Measurements from ENCODE around the gene HCRTR1.

HCRTR1 gene

GRCh38 chr1:31668303-31668883 lies 50.9 kb downstream of the HCRTR1 start:
- DNase-seq: no peak

DNA sequence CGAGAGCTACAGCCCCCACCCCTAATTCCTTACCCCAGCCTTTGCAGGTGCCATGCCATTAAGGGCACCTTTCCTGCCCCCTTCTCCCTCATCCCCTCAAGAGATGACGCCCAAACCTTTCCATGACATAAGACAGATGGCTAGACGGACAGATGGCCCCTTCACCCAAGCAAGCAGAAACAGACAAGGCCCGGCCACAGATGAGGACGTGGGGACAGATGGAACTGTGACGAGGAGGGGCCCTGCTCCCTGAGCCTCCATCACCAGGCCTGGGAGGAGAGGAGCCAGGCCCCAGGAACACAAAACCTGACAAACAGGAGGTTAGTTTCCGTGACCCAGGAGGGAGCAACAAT lies 51.9 kb downstream of the HCRTR1 start:
- no peak for DNase-seq

DNA sequence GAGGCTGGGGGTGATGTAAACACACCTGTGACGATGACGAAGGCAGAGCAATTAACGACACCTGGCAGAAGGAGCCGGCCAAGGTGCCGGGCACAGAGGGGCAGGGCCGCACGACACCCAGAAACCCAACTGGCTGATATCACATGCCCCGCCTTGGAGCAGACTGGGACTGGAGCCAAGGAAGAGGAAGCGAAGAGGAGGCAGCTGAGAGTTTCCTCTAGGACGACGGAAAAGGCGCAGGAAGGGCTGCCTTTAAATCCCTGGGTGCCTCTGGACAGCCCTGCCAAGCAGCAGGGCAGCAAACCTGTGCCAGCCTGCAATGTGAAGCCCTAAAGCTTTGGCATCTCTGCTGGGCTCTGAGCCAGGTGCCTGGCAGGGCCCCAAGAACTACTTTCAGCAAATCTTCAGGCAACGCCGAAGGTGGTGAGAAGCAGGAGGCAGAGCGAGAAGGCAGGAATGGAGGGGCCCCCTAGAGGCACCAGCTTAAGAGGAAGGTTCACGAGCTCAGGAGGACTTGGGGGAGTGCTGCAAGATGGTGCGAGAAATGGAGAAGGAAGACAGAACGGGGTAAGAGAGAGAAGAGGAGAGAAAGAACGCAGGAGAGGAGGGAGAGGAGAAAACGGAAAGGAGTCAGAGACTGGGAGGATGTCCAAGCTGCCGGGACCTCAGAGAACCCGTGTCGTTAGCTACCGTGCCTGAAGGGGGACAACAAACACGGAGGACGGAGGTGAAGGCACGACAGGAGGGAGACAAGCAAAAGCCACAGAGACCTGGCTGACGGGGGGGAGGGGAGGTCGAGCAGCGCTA lies 52.5 kb downstream of the HCRTR1 start:
- DNase-seq: peak; percentile 52

- DNase-seq: no peak
Measured at GRCh38 chr1:31670593-31670964, 53.1 kb downstream of the HCRTR1 start.

DNA sequence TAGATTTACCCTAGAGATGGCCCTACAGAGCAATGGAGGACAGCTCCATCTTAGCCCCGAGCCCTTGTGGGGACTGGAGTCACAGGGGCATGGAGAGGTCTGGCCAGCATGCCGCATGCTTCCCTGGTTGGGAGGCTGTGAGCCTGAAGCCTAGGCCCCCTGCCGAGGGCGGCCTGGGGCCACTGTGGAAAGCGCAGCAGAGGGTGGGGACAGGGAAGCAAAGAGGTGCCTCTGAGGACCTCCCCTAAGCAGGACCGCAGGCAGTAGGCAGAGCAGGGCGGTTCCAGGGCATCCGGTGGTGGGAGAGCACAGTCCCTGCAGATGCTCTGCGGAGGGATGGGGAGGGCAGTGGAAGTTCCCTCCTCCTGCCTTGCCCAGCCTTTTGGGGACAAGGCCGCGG lies 53.7 kb downstream of the HCRTR1 start:
- no peak for DNase-seq

- no peak for DNase-seq
Measured at GRCh38 chr1:31671561-31672201, 54.2 kb downstream of the HCRTR1 start.

DNA sequence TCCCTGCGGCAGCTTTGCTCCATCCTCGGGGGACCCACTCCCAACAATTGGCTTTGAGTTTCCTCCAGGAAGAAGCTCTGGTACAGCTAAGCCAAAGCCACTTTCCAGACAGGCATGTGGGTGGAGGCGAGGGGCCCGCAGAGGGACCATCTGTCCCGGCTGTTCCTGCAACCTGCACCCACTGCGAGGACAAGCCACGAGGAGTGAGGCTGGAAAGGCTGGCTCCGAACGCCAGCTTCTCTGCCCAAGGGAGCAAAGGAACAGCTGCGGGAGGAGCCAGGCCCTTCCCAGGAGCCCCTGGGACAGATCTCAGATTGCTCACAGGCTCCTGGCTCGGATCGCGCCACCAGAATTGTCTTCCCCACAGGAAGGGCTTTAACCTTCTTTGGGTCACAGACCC lies 55.5 kb downstream of the HCRTR1 start:
- peak in 1 of 2 donors; percentile 8 for DNase-seq

- DNase-seq: no peak
Measured at GRCh38 chr1:31673433-31673832, 55.9 kb downstream of the HCRTR1 start.

GRCh38 chr1:31674626-31675025 lies 57.1 kb downstream of the HCRTR1 start:
- DNase-seq: no peak

GRCh38 chr1:31675161-31675560 lies 57.7 kb downstream of the HCRTR1 start:
- DNase-seq: no peak

GRCh38 chr1:31675756-31676155 lies 58.3 kb downstream of the HCRTR1 start:
- DNase-seq: no peak

Data from hippocampal formation (tissue), 2 donors.